SU-DHL-6 (cell line): ENCODE measurements around the gene RPTOR.

Source experiments
- H2AFZ ChIP-seq: fragments of 200-600 bp; sonication (generic); 2 replicates; pipeline ENCODE4 v1.6.1; 2014; ENCODE audit warnings: low read depth, mild to moderate bottlenecking, moderate library complexity, mixed read lengths, antibody characterized with exemption, low read length; ENCODE audit not compliant: severe bottlenecking
- H3F3A ChIP-seq: fragments of 200-600 bp; shearing (Covaris generic); 2 replicates; pipeline ENCODE4 v1.6.0; 2016; ENCODE audit warnings: antibody characterized with exemption, mild to moderate bottlenecking; ENCODE audit not compliant: insufficient read depth
- H3K27ac ChIP-seq: fragments of 200-600 bp; sonication (generic); 2 replicates; pipeline ENCODE4 v1.5.1; 2016; ENCODE audit warnings: low read depth, mild to moderate bottlenecking, low read length, moderate library complexity, mixed read lengths
- H3K27me3 ChIP-seq: fragments of 200-600 bp; sonication (generic), shearing (Covaris generic); 2 replicates; pipeline ENCODE4 v1.6.0; 2014; ENCODE audit warnings: mild to moderate bottlenecking, low read length
- H3K36me3 ChIP-seq: fragments of 200-600 bp; sonication (generic); 2 replicates; pipeline ENCODE4 v1.6.1; 2014; ENCODE audit warnings: mild to moderate bottlenecking, low read length, mixed read lengths
- H3K4me2 ChIP-seq: fragments of 300-600, 200-600 bp; shearing (Covaris generic), sonication (generic); 2 replicates; pipeline ENCODE4 v1.6.0; 2014; ENCODE audit warnings: low read length, low read depth, mild to moderate bottlenecking; ENCODE audit not compliant: poor library complexity, severe bottlenecking
- H3K4me3 ChIP-seq: fragments of 200-600 bp; sonication (generic); 2 replicates; pipeline ENCODE4 v1.5.1; 2014; ENCODE audit warnings: antibody characterized with exemption, low read length, mild to moderate bottlenecking, mixed read lengths; ENCODE audit not compliant: insufficient read depth, poor library complexity, severe bottlenecking
- H3K79me2 ChIP-seq: fragments of 200-600 bp; sonication (generic); 2 replicates; pipeline ENCODE4 v1.6.1; 2014; ENCODE audit warnings: mild to moderate bottlenecking, low read length, moderate library complexity; ENCODE audit not compliant: insufficient read depth
- H3K9ac ChIP-seq: fragments of 200-600 bp; sonication (generic); 2 replicates; pipeline ENCODE4 v1.7.0; 2014; ENCODE audit warnings: mild to moderate bottlenecking, low read length
- H3K9me2 ChIP-seq: fragments of 200-600 bp; sonication (generic); replicated peaks from 2 replicates; pipeline ENCODE4 v1.6.1; 2014; ENCODE audit warnings: low read length; ENCODE audit not compliant: insufficient read depth
- H3K9me3 ChIP-seq: fragments of 200-600 bp; sonication (generic); 2 replicates; pipeline ENCODE4 v1.6.1; 2014; ENCODE audit warnings: low read length, mixed read lengths; ENCODE audit not compliant: insufficient read depth
- H4K20me1 ChIP-seq: fragments of 200-600 bp; sonication (generic); 2 replicates; pipeline ENCODE4 v1.6.1; 2014; ENCODE audit warnings: low read depth, mild to moderate bottlenecking, antibody characterized with exemption, low read length, moderate library complexity, mixed read lengths
- EZH2phosphoT487 ChIP-seq: fragments of 200-600 bp; sonication (generic), shearing (Covaris generic); conservative IDR thresholded peaks from 2 replicates; pipeline ENCODE4 v1.6.1; 2018; ENCODE audit warnings: mild to moderate bottlenecking, antibody characterized with exemption, low read length, moderate library complexity, mixed read lengths
- TF ChIP-seq, protein P1 (sequence below): fragments of 200-600 bp; sonication (generic); IDR thresholded peaks from one replicate; pipeline ENCODE4 v1.5.1; 2017; ENCODE audit warnings: antibody characterized with exemption, mild to moderate bottlenecking, low read length, moderate library complexity; ENCODE audit not compliant: insufficient read depth, poor library complexity, severe bottlenecking

The RPTOR gene

DNA sequence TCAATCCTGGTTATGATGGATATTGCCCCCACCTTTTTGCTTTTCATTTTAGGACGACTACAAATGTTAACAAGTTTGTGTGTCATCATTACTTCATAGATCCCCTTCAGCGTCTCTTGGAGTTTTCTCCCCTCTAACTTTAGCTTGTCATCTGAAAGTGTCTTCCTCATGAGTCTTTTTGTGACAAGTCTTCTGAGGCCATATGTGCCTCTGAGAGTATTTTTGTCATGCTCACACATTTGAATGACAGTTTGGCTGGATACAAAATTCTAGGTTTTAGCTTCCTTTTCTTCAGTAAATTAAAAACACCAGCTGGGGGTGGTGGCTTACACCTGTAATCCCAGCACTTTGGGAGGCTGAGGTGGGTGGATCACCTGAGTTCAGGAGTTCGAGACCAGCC lies 243.2 kb downstream of the RPTOR start:
- Histone ChIP-seq H3K79me2 (no peaks in the 10 kb centered on the region), H3F3A (no peaks in the 10 kb centered on the region), H3K4me2 (no peak overlapping the region), H3K36me3 (no peaks in the 10 kb centered on the region), H3K9me3 (no peaks in the 10 kb centered on the region), H3K9ac (no peak overlapping the region), H2AFZ (no peak overlapping the region), H3K9me2 (no peaks in the 10 kb centered on the region), H3K4me3 (no peak overlapping the region), H4K20me1 (no peaks in the 10 kb centered on the region), H3K27ac (no peak overlapping the region), H3K27me3 (no peaks in the 10 kb centered on the region)
- TF ChIP-seq EZH2phosphoT487: no peak
- TF ChIP-seq, protein P1, sequence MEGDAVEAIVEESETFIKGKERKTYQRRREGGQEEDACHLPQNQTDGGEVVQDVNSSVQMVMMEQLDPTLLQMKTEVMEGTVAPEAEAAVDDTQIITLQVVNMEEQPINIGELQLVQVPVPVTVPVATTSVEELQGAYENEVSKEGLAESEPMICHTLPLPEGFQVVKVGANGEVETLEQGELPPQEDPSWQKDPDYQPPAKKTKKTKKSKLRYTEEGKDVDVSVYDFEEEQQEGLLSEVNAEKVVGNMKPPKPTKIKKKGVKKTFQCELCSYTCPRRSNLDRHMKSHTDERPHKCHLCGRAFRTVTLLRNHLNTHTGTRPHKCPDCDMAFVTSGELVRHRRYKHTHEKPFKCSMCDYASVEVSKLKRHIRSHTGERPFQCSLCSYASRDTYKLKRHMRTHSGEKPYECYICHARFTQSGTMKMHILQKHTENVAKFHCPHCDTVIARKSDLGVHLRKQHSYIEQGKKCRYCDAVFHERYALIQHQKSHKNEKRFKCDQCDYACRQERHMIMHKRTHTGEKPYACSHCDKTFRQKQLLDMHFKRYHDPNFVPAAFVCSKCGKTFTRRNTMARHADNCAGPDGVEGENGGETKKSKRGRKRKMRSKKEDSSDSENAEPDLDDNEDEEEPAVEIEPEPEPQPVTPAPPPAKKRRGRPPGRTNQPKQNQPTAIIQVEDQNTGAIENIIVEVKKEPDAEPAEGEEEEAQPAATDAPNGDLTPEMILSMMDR: no peak

DNA sequence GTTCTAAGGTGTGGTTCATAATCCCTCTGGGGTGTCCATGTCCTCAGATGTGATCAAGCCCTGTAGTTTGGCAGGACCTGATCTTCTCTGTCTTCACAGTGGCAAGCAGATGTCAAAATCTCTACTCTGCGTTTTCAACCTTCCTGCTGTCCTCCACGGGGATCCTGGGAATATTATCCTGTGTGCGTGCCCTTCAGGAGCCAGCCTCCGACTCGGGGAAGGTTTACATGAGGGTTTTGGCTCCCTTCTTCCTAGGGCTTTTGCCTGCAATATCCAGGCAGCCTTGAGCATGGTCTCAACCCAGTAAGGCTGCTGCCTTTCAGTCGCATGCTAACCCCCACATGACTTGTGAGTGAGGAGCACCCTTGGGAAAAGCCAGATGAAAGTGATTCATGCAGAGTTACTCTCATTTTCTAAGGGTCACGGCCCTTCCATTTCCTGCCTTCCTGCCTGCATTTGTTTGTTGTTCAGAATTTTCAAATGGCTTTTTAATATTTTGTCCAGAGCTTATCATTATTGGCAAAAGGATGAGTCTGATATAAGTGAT lies 244.8 kb downstream of the RPTOR start:
- Histone ChIP-seq H3F3A (no peaks in the 10 kb centered on the region), H4K20me1 (no peaks in the 10 kb centered on the region), H3K79me2 (no peaks in the 10 kb centered on the region), H3K4me2 (no peak overlapping the region), H3K4me3 (no peak overlapping the region), H3K36me3 (no peaks in the 10 kb centered on the region), H3K9me2 (no peaks in the 10 kb centered on the region), H3K27ac (no peak overlapping the region), H3K27me3 (no peaks in the 10 kb centered on the region), H3K9me3 (no peaks in the 10 kb centered on the region), H2AFZ (no peak overlapping the region), H3K9ac (no peak overlapping the region)
- TF ChIP-seq, protein P1: no peak
- TF ChIP-seq EZH2phosphoT487: no peak

DNA sequence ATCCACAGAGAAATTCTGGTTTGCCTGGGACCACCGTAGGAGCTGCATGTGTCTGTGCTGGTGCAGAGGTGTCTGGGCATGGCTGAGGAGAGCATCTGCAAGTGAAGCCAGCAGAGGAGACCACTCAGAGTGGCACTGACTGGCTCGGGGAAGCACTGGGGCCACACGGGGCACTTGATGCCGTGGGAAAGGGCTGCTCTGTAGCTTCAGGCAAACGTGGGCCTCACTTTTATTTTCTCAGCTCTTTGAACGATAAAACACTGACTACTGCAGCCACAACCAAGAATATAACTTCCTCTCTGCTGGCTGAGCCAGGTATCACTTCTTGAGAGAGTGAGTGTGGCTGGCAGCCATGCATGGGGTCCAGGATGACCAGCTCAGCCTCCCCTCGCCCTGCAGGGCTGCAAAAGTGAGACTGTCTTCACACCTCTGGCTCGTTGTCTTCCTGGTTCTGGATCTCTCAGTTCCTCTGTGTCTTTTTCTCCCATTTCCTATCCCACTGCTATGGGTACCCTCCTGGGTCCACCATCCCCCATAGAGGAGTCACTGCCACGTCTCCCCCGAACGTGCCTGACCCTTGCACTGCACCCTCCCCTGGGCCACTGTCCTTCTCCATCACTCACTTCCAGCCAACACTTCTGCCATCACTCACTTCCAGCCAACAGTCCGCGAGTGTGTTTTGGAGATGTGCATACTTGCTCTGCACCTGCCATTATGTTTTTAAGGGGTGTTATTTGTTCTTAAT lies 245.6 kb downstream of the RPTOR start:
- Histone ChIP-seq H4K20me1 (no peaks in the 10 kb centered on the region), H3K4me3 (no peak overlapping the region), H3K79me2 (no peaks in the 10 kb centered on the region), H3K9ac (no peak overlapping the region), H3K36me3 (no peaks in the 10 kb centered on the region), H3K9me3 (no peaks in the 10 kb centered on the region), H3F3A (no peaks in the 10 kb centered on the region), H3K4me2 (no peak overlapping the region), H3K27me3 (no peaks in the 10 kb centered on the region), H3K9me2 (no peaks in the 10 kb centered on the region), H2AFZ (no peak overlapping the region), H3K27ac (no peak overlapping the region)
- TF ChIP-seq, protein P1: no peak
- no peak for TF ChIP-seq EZH2phosphoT487
